ENCODE data around the gene AURKAIP1.

DNA sequence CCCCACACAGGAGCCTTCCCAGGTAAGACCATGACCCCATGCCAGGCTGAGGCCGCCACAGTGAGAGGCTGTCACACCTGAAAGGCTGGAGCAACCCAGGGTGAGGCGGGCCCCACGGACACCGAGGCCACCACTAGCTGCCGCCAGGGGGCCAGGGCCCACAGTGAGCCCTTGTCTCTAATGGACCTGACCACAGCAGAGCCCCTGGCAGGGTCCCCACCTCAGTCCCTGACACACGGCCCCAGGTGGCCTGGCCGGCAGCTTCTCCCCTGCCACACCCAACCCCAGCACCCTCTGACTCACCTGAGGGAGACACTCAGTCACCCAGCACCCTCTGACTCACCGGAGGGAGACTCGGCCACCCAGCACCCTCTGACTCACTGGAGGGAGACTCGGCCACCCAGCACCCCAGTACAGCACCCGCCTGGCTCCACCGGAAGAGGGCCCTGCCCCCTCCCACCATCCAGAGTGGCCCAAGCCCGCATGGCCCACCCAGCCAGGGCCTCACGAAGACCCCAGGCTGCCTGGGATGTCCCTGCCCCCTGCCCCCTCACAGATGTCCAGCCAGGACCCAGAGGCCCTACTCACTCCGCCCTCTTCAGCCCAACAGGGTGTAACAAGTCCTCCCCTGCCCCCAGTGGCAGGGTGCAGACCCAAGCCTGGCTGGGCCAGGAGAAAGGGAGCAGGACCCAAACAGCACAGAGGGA, 30.2 kb downstream of the AURKAIP1 start:
- no peak for TF ChIP-seq NFE2L2 (IDR thresholded peaks at IDR 0.05; ENCODE audit: low read length)
- TF ChIP-seq, protein P1, sequence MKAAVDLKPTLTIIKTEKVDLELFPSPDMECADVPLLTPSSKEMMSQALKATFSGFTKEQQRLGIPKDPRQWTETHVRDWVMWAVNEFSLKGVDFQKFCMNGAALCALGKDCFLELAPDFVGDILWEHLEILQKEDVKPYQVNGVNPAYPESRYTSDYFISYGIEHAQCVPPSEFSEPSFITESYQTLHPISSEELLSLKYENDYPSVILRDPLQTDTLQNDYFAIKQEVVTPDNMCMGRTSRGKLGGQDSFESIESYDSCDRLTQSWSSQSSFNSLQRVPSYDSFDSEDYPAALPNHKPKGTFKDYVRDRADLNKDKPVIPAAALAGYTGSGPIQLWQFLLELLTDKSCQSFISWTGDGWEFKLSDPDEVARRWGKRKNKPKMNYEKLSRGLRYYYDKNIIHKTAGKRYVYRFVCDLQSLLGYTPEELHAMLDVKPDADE (CRISPR knock-in tag; IDR thresholded peaks at IDR 0.05) = no peak
- no peak for TF ChIP-seq ZC3H13 (CRISPR knock-in tag; IDR thresholded peaks at IDR 0.05)
- no peak for TF ChIP-seq ZNF10 (CRISPR knock-in tag; IDR thresholded peaks at IDR 0.05; ENCODE audit: borderline replicate concordance, low read depth)
- no peak for TF ChIP-seq ZNF253 (CRISPR knock-in tag; IDR thresholded peaks at IDR 0.05; ENCODE audit: borderline replicate concordance)
- TF ChIP-seq, protein P2, sequence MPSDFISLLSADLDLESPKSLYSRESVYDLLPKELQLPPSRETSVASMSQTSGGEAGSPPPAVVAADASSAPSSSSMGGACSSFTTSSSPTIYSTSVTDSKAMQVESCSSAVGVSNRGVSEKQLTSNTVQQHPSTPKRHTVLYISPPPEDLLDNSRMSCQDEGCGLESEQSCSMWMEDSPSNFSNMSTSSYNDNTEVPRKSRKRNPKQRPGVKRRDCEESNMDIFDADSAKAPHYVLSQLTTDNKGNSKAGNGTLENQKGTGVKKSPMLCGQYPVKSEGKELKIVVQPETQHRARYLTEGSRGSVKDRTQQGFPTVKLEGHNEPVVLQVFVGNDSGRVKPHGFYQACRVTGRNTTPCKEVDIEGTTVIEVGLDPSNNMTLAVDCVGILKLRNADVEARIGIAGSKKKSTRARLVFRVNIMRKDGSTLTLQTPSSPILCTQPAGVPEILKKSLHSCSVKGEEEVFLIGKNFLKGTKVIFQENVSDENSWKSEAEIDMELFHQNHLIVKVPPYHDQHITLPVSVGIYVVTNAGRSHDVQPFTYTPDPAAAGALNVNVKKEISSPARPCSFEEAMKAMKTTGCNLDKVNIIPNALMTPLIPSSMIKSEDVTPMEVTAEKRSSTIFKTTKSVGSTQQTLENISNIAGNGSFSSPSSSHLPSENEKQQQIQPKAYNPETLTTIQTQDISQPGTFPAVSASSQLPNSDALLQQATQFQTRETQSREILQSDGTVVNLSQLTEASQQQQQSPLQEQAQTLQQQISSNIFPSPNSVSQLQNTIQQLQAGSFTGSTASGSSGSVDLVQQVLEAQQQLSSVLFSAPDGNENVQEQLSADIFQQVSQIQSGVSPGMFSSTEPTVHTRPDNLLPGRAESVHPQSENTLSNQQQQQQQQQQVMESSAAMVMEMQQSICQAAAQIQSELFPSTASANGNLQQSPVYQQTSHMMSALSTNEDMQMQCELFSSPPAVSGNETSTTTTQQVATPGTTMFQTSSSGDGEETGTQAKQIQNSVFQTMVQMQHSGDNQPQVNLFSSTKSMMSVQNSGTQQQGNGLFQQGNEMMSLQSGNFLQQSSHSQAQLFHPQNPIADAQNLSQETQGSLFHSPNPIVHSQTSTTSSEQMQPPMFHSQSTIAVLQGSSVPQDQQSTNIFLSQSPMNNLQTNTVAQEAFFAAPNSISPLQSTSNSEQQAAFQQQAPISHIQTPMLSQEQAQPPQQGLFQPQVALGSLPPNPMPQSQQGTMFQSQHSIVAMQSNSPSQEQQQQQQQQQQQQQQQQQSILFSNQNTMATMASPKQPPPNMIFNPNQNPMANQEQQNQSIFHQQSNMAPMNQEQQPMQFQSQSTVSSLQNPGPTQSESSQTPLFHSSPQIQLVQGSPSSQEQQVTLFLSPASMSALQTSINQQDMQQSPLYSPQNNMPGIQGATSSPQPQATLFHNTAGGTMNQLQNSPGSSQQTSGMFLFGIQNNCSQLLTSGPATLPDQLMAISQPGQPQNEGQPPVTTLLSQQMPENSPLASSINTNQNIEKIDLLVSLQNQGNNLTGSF (CRISPR knock-in tag; IDR thresholded peaks at IDR 0.05) = 0 out of 2 replicates have a peak, but pooled peaks have one; percentile 11
- no peak for TF ChIP-seq KDM1A (CRISPR knock-in tag; IDR thresholded peaks at IDR 0.05)
- TF ChIP-seq RAD51 (IDR thresholded peaks at IDR 0.05; ENCODE audit: borderline replicate concordance) = no peak
- TF ChIP-seq ARNT2 (CRISPR knock-in tag; IDR thresholded peaks at IDR 0.05; ENCODE audit: low read depth) = 0 out of 2 replicates have a peak, but pooled peaks have one; percentile 37
